Mesothelial cell of epicardium (in vitro differentiated cells): ENCODE measurements around the gene ABHD16A. TPM values are rescaled to one million over a fixed set of nuclear protein-coding genes. Genes with fewer than 3 reads are reported as not detected.

ENCODE experiments used
- DNase-seq, 2 experiments: peaks; one replicate each; pipeline ENCODE4 v3.0.0; 2021; ENCODE audit warnings: low spot score in 2 of 2; ENCODE audit not compliant: unreplicated experiment in 2 of 2
- H3K27ac Mint-ChIP-seq: 2 replicates; pipeline ENCODE4 v1.8.0; 2021; ENCODE audit warnings: mixed read lengths
- H3K27me3 Mint-ChIP-seq: 2 replicates; pipeline ENCODE4 v1.8.0; 2021; ENCODE audit warnings: low read depth, mixed read lengths
- H3K36me3 Mint-ChIP-seq: 2 replicates; pipeline ENCODE4 v1.8.0; 2021; ENCODE audit warnings: mixed read lengths
- H3K4me1 Mint-ChIP-seq: 2 replicates; pipeline ENCODE4 v1.8.0; 2021; ENCODE audit warnings: mixed read lengths
- H3K4me3 Mint-ChIP-seq: 2 replicates; pipeline ENCODE4 v1.8.0; 2021; ENCODE audit warnings: mild to moderate bottlenecking, moderate library complexity, mixed read lengths
- H3K9me3 Mint-ChIP-seq: 2 replicates; pipeline ENCODE4 v1.8.0; 2021; ENCODE audit warnings: mixed read lengths
- total RNA-seq: library from RNA; stranded (reverse); gene quantifications from 3 replicates; pipeline ENCODE4 v1.2.1, GENCODE V29; 2021
- TF ChIP-seq, protein P1 (sequence below): fragments of 200-600 bp; sonication (generic); IDR thresholded peaks from one replicate; pipeline ENCODE4 v1.5.0; 2021; ENCODE audit warnings: antibody characterized with exemption; ENCODE audit not compliant: unreplicated experiment

Gene ABHD16A
- total RNA-seq, 1 donor from 2014 or later, result 54.1 TPM

- TF ChIP-seq, protein P1, sequence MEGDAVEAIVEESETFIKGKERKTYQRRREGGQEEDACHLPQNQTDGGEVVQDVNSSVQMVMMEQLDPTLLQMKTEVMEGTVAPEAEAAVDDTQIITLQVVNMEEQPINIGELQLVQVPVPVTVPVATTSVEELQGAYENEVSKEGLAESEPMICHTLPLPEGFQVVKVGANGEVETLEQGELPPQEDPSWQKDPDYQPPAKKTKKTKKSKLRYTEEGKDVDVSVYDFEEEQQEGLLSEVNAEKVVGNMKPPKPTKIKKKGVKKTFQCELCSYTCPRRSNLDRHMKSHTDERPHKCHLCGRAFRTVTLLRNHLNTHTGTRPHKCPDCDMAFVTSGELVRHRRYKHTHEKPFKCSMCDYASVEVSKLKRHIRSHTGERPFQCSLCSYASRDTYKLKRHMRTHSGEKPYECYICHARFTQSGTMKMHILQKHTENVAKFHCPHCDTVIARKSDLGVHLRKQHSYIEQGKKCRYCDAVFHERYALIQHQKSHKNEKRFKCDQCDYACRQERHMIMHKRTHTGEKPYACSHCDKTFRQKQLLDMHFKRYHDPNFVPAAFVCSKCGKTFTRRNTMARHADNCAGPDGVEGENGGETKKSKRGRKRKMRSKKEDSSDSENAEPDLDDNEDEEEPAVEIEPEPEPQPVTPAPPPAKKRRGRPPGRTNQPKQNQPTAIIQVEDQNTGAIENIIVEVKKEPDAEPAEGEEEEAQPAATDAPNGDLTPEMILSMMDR, result no peak
- no peaks in the 10 kb centered on the region for H3K27me3 Mint-ChIP-seq
- H3K4me1 Mint-ChIP-seq, result peaks cover 8% of the 10 kb centered on the region
- no peak overlapping the region for H3K4me3 Mint-ChIP-seq
- DNase-seq, result no peak
- H3K27ac Mint-ChIP-seq, result no peak overlapping the region
- H3K36me3 Mint-ChIP-seq, result peaks cover 28% of the 10 kb centered on the region
- no peaks in the 10 kb centered on the region for H3K9me3 Mint-ChIP-seq
Observed at GRCh38 chr6:31691564-31692108, 11.5 kb downstream of the ABHD16A start.

DNA sequence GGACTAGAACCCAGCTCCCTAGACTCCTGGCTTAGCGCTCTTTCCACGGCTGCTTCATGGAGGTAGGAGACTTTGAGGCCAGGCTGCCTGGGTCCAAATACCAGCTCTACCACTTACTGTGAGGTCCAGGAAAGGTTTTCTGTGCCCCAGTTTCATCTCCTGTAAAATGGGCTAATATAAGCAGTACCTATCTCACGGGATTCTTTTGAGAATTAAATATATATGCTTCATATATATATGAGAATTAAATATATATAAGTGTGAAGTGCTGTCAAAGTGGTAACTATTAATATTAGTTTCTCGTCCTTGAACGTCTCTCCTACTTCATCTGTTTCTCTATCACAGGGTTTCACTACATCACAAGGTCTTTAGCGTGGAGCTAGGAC lies 12.1 kb downstream of the ABHD16A start:
- DNase-seq, result no peak
- peak overlapping the region; percentile 69 for H3K27ac Mint-ChIP-seq
- TF ChIP-seq, protein P1, result no peak
- no peak overlapping the region for H3K4me3 Mint-ChIP-seq
- H3K36me3 Mint-ChIP-seq, result peaks cover 32% of the 10 kb centered on the region
- H3K27me3 Mint-ChIP-seq, result no peaks in the 10 kb centered on the region
- H3K4me1 Mint-ChIP-seq, result peaks cover 6% of the 10 kb centered on the region
- H3K9me3 Mint-ChIP-seq, result no peaks in the 10 kb centered on the region

- H3K9me3 Mint-ChIP-seq, result no peaks in the 10 kb centered on the region
- DNase-seq, result no peak
- H3K27ac Mint-ChIP-seq, result peak overlapping the region; percentile 69
- TF ChIP-seq, protein P1, result no peak
- H3K4me1 Mint-ChIP-seq, result peaks cover 6% of the 10 kb centered on the region
- peaks cover 37% of the 10 kb centered on the region for H3K36me3 Mint-ChIP-seq
- H3K4me3 Mint-ChIP-seq, result no peak overlapping the region
- H3K27me3 Mint-ChIP-seq, result no peaks in the 10 kb centered on the region
Observed at GRCh38 chr6:31690231-31691077, 12.7 kb downstream of the ABHD16A start.

GRCh38 chr6:31689249-31690110 lies 13.6 kb downstream of the ABHD16A start:
- Mint-ChIP-seq H3K9me3 (no peaks in the 10 kb centered on the region), H3K4me1 (peaks cover 6% of the 10 kb centered on the region), H3K27ac (peak overlapping the region; percentile 69), H3K36me3 (peaks cover 37% of the 10 kb centered on the region), H3K27me3 (no peaks in the 10 kb centered on the region), H3K4me3 (no peak overlapping the region)
- DNase-seq, result no peak
- TF ChIP-seq, protein P1, result no peak

DNA sequence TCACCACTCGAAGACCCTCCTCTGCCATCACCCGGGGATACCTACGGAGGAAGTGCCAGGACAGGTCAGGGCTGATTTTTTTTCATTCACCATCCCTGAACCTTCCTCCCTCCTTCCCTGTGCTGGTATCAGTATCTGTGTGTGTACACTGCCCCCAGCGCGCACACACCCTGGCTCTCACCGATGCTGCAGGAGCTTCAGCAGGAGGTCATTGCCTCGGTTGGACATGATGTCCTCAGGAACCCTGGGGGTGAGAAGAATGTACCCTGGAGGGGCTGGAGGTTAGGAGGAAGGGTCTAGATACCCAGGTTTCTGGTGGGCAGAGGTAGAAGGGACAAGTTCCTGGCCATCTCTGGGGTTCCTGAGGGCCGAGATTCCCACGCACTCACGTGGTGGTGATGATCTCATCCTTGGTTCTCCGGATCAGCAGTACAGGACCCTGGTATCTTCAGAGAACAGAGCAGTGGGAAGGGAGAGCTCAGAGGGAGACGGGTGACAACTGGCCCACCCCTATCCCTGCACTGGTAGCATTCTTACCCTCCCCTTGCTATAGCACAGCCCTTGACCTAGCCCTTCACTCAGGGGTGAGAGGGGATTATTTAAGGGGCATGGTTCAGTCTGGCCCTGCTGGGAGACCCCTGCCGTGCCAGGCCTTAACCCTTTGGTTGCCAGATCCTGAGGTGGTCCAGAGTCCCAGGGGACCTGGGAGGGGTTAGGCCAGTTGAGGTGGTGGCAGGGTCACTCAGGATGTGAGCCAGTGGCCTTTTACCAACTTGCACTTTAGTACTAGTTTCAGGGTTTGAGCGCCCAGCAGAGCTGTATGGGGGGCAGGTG lies 15.0 kb downstream of the ABHD16A start:
- Mint-ChIP-seq H3K9me3 (no peaks in the 10 kb centered on the region), H3K36me3 (peaks cover 34% of the 10 kb centered on the region), H3K27ac (no peak overlapping the region), H3K4me1 (peaks cover 12% of the 10 kb centered on the region), H3K4me3 (no peak overlapping the region), H3K27me3 (no peaks in the 10 kb centered on the region)
- TF ChIP-seq, protein P1, result no peak
- no peak for DNase-seq
